Measurements from ENCODE around the gene DOK7.

DOK7 gene

DNA sequence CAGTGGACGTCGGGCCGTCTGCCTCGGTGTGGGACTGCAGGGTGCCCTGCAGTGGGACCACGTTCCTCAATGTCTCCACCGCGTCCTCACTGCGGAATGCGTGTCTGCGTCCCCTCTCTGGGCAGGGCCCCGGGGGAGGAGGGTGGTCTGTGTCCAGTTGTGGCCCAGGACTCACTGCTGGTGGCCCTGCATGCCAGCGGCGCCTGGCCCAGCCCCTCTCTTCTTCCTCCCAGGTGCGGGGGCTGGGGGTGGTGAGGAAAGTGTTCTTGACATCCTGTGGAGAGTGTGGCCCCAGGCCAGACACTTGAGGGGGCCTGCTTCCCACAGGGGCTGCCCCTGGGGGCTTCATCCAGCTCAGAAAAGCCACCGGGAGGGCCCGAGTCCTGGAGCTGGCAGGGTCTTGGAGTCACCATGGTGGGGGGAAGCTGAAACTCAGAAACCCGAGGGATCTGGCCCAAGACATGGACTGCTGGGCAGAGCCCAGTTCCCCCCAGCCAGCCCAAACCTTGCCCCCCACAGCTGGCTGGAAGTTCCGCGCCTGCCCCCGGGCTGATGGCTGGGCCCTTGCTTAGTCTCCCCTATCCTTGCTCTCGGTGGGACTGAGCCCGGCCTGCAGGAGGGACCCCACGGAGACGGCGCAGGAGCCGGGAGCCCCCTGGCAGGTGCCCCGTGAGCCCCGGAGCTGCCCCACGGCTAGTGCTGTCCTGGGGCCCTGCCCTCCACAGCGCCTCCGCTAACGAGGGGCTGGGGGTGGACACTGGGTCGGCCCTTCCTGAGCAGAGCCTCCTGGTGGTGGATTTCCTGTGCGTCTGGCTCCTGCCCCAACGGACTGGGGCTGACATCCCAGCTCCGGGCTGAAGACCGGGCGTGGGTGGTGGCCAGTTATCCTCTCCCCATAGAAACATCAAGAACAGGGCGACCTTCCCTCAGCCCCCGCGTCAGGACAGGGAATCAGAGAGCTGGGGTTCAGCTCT, 2.9 kb downstream of the DOK7 start:
- Histone ChIP-seq H3K4me2 (ENCODE audit: insufficient read depth, low read length) (no peak overlapping the region), H3K9me3 (ENCODE audit: insufficient read depth, low read length, severe bottlenecking) (no peaks in the 10 kb centered on the region), H3K27ac (ENCODE audit: low read length) (no peak overlapping the region), H3K4me1 (ENCODE audit: insufficient read depth, low read length) (no peaks in the 10 kb centered on the region), H3K27me3 (ENCODE audit: insufficient read depth, low read length, poor library complexity) (no peaks in the 10 kb centered on the region), H3K36me3 (ENCODE audit: insufficient read depth, low read length) (no peaks in the 10 kb centered on the region), H3K4me3 (ENCODE audit: low read depth in 1 of 2, low read length in 2 of 2) (no peak overlapping the region), H3K79me2 (ENCODE audit: insufficient read depth, low read length) (no peaks in the 10 kb centered on the region), H2AFZ (ENCODE audit: low read depth, low read length) (no peak overlapping the region), H3K9ac (ENCODE audit: low read depth, low read length) (no peak overlapping the region), H4K20me1 (ENCODE audit: insufficient read depth, low read length) (no peaks in the 10 kb centered on the region; the same call in 1 of the 2 replicates)
- no peak for ATAC-seq (ENCODE audit: insufficient read depth, low read depth)
- DNase-seq = no peak
- TF ChIP-seq, protein P1, sequence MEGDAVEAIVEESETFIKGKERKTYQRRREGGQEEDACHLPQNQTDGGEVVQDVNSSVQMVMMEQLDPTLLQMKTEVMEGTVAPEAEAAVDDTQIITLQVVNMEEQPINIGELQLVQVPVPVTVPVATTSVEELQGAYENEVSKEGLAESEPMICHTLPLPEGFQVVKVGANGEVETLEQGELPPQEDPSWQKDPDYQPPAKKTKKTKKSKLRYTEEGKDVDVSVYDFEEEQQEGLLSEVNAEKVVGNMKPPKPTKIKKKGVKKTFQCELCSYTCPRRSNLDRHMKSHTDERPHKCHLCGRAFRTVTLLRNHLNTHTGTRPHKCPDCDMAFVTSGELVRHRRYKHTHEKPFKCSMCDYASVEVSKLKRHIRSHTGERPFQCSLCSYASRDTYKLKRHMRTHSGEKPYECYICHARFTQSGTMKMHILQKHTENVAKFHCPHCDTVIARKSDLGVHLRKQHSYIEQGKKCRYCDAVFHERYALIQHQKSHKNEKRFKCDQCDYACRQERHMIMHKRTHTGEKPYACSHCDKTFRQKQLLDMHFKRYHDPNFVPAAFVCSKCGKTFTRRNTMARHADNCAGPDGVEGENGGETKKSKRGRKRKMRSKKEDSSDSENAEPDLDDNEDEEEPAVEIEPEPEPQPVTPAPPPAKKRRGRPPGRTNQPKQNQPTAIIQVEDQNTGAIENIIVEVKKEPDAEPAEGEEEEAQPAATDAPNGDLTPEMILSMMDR (IDR thresholded peaks at IDR 0.05; ENCODE audit: borderline replicate concordance, extremely low read depth, low read length, poor library complexity, severe bottlenecking) = no peak
- TF ChIP-seq EZH2 (IDR thresholded peaks at IDR 0.05; ENCODE audit: borderline replicate concordance, low read depth, low read length, severe bottlenecking) = no peak

DNA sequence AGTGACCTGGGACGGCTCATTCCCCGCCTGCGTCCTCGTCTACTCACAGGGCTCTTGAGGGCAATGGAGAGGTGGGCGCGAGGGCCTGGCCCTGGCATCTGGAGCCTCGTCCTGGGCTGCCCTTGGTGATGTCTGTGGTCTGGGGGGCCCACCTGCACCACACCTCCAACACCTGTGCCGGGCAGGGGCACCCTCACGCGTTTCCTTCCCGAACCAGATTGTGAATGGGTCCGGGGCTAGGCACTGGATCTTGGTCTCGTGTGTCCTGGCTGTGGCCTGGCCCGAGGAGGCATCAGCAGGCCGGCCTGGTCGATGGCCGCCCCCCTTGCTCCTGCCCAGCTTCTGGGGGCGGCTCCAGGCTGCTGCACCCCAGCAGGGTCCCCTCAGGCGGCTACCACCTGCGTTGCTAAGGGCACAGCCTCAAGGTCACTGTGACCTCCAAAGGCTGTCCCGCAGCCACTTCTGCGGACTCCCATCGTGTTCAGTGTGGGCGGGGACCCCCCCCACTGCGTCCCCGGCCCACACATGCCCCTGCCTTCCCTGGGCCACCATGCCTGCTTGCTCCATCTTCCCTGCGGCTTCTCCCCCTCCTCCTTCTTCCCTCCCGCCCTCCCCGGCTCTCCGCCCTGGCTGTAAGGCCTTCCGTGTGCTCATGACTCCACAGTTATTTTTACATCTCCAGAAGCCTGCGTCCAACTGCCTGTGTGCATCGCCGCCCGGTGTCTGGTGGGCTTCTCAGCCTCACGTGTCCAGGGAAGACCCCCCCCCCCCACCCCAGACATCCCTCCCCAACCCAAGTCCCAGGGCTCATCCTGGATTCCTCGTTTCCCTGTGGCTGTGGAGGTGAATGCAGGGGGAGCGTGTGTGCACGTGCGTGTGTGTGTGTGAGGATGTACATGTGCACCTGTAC, 3.8 kb downstream of the DOK7 start:
- H3K4me2 ChIP-seq (ENCODE audit: insufficient read depth, low read length) = no peak overlapping the region
- H4K20me1 ChIP-seq (ENCODE audit: insufficient read depth, low read length) = no peaks in the 10 kb centered on the region; the same call in 1 of the 2 replicates
- no peak overlapping the region for H3K27ac ChIP-seq (ENCODE audit: low read length)
- H3K36me3 ChIP-seq (ENCODE audit: insufficient read depth, low read length) = no peaks in the 10 kb centered on the region
- no peak overlapping the region for H2AFZ ChIP-seq (ENCODE audit: low read depth, low read length)
- H3K27me3 ChIP-seq (ENCODE audit: insufficient read depth, low read length, poor library complexity) = no peaks in the 10 kb centered on the region
- no peak for TF ChIP-seq EZH2 (IDR thresholded peaks at IDR 0.05; ENCODE audit: borderline replicate concordance, low read depth, low read length, severe bottlenecking)
- TF ChIP-seq, protein P1 (IDR thresholded peaks at IDR 0.05; ENCODE audit: borderline replicate concordance, extremely low read depth, low read length, poor library complexity, severe bottlenecking) = no peak
- H3K4me3 ChIP-seq (ENCODE audit: low read depth in 1 of 2, low read length in 2 of 2) = no peak overlapping the region
- DNase-seq (no peak), ATAC-seq (ENCODE audit: insufficient read depth, low read depth) (no peak)
- H3K4me1 ChIP-seq (ENCODE audit: insufficient read depth, low read length) = no peaks in the 10 kb centered on the region
- no peaks in the 10 kb centered on the region for H3K79me2 ChIP-seq (ENCODE audit: insufficient read depth, low read length)
- no peak overlapping the region for H3K9ac ChIP-seq (ENCODE audit: low read depth, low read length)
- no peaks in the 10 kb centered on the region for H3K9me3 ChIP-seq (ENCODE audit: insufficient read depth, low read length, severe bottlenecking)

DNA sequence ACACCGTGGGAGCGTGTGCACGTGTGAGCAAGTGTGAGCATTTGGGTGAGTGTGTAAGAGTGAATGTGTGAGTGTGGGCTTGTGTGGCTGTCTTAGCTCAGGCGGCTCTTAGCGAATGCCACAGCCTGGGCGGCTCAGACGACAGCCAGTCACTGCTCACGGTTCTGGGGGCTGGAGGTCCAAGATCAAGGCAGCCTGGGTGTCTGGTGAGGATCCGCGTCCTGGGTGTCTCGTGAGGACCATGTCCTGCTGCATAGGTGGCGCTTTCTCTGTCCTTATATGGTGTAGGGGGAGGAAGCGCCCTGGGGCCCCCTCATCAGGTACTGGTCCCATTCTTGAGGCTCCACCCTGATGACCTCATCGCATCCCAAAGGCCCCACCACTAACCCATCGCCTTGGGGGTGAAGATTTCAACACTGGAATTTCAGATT, 4.5 kb downstream of the DOK7 start:
- no peaks in the 10 kb centered on the region for H3K9me3 ChIP-seq (ENCODE audit: insufficient read depth, low read length, severe bottlenecking)
- no peak overlapping the region for H2AFZ ChIP-seq (ENCODE audit: low read depth, low read length)
- DNase-seq = no peak
- no peak overlapping the region for H3K4me2 ChIP-seq (ENCODE audit: insufficient read depth, low read length)
- H3K9ac ChIP-seq (ENCODE audit: low read depth, low read length) = no peak overlapping the region
- TF ChIP-seq, protein P1 (IDR thresholded peaks at IDR 0.05; ENCODE audit: borderline replicate concordance, extremely low read depth, low read length, poor library complexity, severe bottlenecking) = no peak
- no peak for TF ChIP-seq EZH2 (IDR thresholded peaks at IDR 0.05; ENCODE audit: borderline replicate concordance, low read depth, low read length, severe bottlenecking)
- H3K4me3 ChIP-seq (ENCODE audit: low read depth in 1 of 2, low read length in 2 of 2) = no peak overlapping the region
- H4K20me1 ChIP-seq (ENCODE audit: insufficient read depth, low read length) = no peaks in the 10 kb centered on the region; the same call in 1 of the 2 replicates
- H3K4me1 ChIP-seq (ENCODE audit: insufficient read depth, low read length) = no peaks in the 10 kb centered on the region
- H3K36me3 ChIP-seq (ENCODE audit: insufficient read depth, low read length) = no peaks in the 10 kb centered on the region
- H3K27ac ChIP-seq (ENCODE audit: low read length) = no peak overlapping the region
- H3K79me2 ChIP-seq (ENCODE audit: insufficient read depth, low read length) = no peaks in the 10 kb centered on the region
- no peaks in the 10 kb centered on the region for H3K27me3 ChIP-seq (ENCODE audit: insufficient read depth, low read length, poor library complexity)
- ATAC-seq (ENCODE audit: insufficient read depth, low read depth) = no peak
